Measurements from ENCODE around the gene ADD1. TPM values are rescaled to one million over a fixed set of nuclear protein-coding genes. Genes with fewer than 3 reads are reported as not detected.
A peak's percentile ranks its signal among the peaks of the same experiment; 100 is the strongest.

The ADD1 gene
- total and polyA plus RNA-seq, 2 of the 13 experiments (the other 11 are each of a cell fraction or from before 2014, with no cell fraction given) = 73.9 to 122 TPM

- Histone ChIP-seq H4K20me1 (ENCODE audit: insufficient read depth, low read length) (peaks cover 53% of the 10 kb centered on the region), H3K27me3 (ENCODE audit: control insufficient read depth in 1 of 2, insufficient read depth in 2 of 2, low read length in 2 of 2) (no peaks in the 10 kb centered on the region), H3K4me2 (ENCODE audit: low read depth, low read length) (peak overlapping the region; percentile 26), H3K9me3 (ENCODE audit: low read length) (no peaks in the 10 kb centered on the region), H2AFZ (ENCODE audit: low read length) (no peak overlapping the region), H3K27ac (ENCODE audit: extremely low read length, insufficient read depth, low read length) (peak overlapping the region; percentile 31), H3K79me2 (ENCODE audit: insufficient read depth, low read length) (peaks cover 93% of the 10 kb centered on the region), H3K36me3 (replicated peaks in 1 of 2; ENCODE audit: control insufficient read depth in 1 of 2, insufficient read depth in 2 of 2, low read length in 2 of 2) (no peaks in the 10 kb centered on the region; a peak in 1 of 5 replicates), H3K4me3 (replicated peaks in 1 of 3; ENCODE audit: insufficient read depth in 1 of 3, low read depth in 2 of 3, low read length in 3 of 3) (no peak overlapping the region), H3K9ac (ENCODE audit: insufficient read depth, low read depth, low read length) (no peak overlapping the region), H3K4me1 (ENCODE audit: insufficient read depth, low read length) (peaks cover 89% of the 10 kb centered on the region)
- BruUV-seq (replicated peaks) = no TSS peak
- 50% methylated on average over 6 of the region's 6 CpGs for WGBS (ENCODE audit: low lambda C conversion rate)
- CTCF ChIA-PET (ENCODE audit: low intra/inter-chr PET ratio, low total read pairs) = no interaction called here
- in situ Hi-C loops (cut with HindIII; ENCODE audit: extremely low pct_ligation_motif_present, low pct_unique_long_range_greater_than_20kb) = no loop called here
- no peak for DNase-seq (ENCODE audit: low spot score)
- ATAC-seq = 0 out of 3 replicates have a peak, but pooled peaks have one; percentile 8
- intact Hi-C loops (cut with micrococcal nuclease; ENCODE audit: unreplicated experiment) = loop anchor here (10.0 kb wide), 2 partner anchors 65 to 115 kb away; partner anchors contain the start of gene TNIP2
- POLR2A ChIA-PET = no interaction called here
- no peak for TF ChIP-seq HDAC6 (IDR thresholded peaks at IDR 0.05; ENCODE audit: low read depth, low read length)
- TF ChIP-seq, protein P1, sequence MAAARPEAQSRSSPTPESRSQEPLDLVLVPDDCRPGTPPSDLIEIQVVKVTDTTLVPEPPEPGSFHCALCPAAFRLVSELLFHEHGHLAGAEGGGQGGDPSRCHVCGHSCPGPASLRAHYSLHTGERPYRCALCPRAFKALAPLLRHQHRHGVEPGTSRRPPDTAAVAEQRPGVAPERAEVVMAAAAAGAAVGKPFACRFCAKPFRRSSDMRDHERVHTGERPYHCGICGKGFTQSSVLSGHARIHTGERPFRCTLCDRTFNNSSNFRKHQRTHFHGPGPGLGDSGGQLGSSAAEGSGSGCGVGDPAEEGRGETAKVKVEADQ (CRISPR knock-in tag; IDR thresholded peaks at IDR 0.05; ENCODE audit: borderline replicate concordance) = no peak
- TF ChIP-seq ZNF431 (CRISPR knock-in tag; IDR thresholded peaks at IDR 0.05; ENCODE audit: borderline replicate concordance, low read depth) = no peak
- no peak for FAIRE-seq
These were observed 26.0 kb downstream of the ADD1 start for GRCh38 chr4:2869659-2870058.

GRCh38 chr4:2870082-2870481, 26.4 kb downstream of the ADD1 start:
- Histone ChIP-seq H3K9ac (ENCODE audit: insufficient read depth, low read depth, low read length) (no peak overlapping the region), H3K36me3 (replicated peaks in 1 of 2; ENCODE audit: control insufficient read depth in 1 of 2, insufficient read depth in 2 of 2, low read length in 2 of 2) (peaks cover 0 to 1% of the 10 kb centered on the region in 2 experiments; a peak in 2 of 5 replicates), H3K9me3 (ENCODE audit: low read length) (no peaks in the 10 kb centered on the region), H3K4me3 (replicated peaks in 1 of 3; ENCODE audit: insufficient read depth in 1 of 3, low read depth in 2 of 3, low read length in 3 of 3) (peak overlapping the region in 1 of 3 experiments; percentile 6; a peak in 1 of 6 replicates), H2AFZ (ENCODE audit: low read length) (no peak overlapping the region), H3K4me1 (ENCODE audit: insufficient read depth, low read length) (peaks cover 89% of the 10 kb centered on the region), H3K79me2 (ENCODE audit: insufficient read depth, low read length) (peaks cover 93% of the 10 kb centered on the region), H3K4me2 (ENCODE audit: low read depth, low read length) (peak overlapping the region; percentile 26), H4K20me1 (ENCODE audit: insufficient read depth, low read length) (peaks cover 53% of the 10 kb centered on the region), H3K27me3 (ENCODE audit: control insufficient read depth in 1 of 2, insufficient read depth in 2 of 2, low read length in 2 of 2) (no peaks in the 10 kb centered on the region), H3K27ac (ENCODE audit: extremely low read length, insufficient read depth, low read length) (peak overlapping the region; percentile 31)
- no peak for DNase-seq (ENCODE audit: low spot score)
- peak; percentile 12; the same call in 1 of the 3 replicates for ATAC-seq
- peak; percentile 57 for FAIRE-seq
- in situ Hi-C loops (cut with HindIII; ENCODE audit: extremely low pct_ligation_motif_present, low pct_unique_long_range_greater_than_20kb) = no loop called here
- POLR2A ChIA-PET = no interaction called here
- 21% methylated on average over 2 of the region's 2 CpGs for WGBS (ENCODE audit: low lambda C conversion rate)
- BruUV-seq (replicated peaks) = no TSS peak
- intact Hi-C loops (cut with micrococcal nuclease; ENCODE audit: unreplicated experiment) = no loop called here
- no peak for TF ChIP-seq ADNP (CRISPR knock-in tag; IDR thresholded peaks at IDR 0.05)
- no peak for TF ChIP-seq FOXM1 (CRISPR knock-in tag; IDR thresholded peaks at IDR 0.05)
- TF ChIP-seq KDM3A (CRISPR knock-in tag; IDR thresholded peaks at IDR 0.05; ENCODE audit: low read depth) = no peak
- TF ChIP-seq ZNF556 (CRISPR knock-in tag; IDR thresholded peaks at IDR 0.05; ENCODE audit: borderline replicate concordance) = no peak
- TF ChIP-seq FOXO4 (CRISPR knock-in tag; conservative IDR thresholded peaks at IDR 0.05) = no peak
- no peak for TF ChIP-seq LRRFIP1 (CRISPR knock-in tag; conservative IDR thresholded peaks at IDR 0.05)
- TF ChIP-seq POLR2AphosphoS5 (IDR thresholded peaks at IDR 0.05; ENCODE audit: low read depth, low read length) = no peak
- TF ChIP-seq RBM22 (optimal IDR thresholded peaks at IDR 0.05; ENCODE audit: low read length) = no peak
- CTCF ChIA-PET (ENCODE audit: low intra/inter-chr PET ratio, low total read pairs) = no interaction called here
